A549 (cell line): Measurements from ENCODE around the gene CHPT1. TPM values are rescaled to one million over a fixed set of nuclear protein-coding genes. Genes with fewer than 3 reads are reported as not detected.

Experiments
- ATAC-seq, 2 experiments: fragments of 200-7000 bp in 1 of 2; fragments of >200 bp in 1 of 2; cut with Nextera tagmentation in 1 of 2; cut with Tn5 transposase in 1 of 2; 3 replicates each; pipeline versions ENCODE4 v1.8.0 to v1.9.1; 2018 to 2020; ENCODE audit warnings: mild to moderate bottlenecking in 1 of 2, moderate library complexity in 1 of 2
- CTCF ChIA-PET: fragments of 300-600 bp; sonication (Branson Sonifier 250); formaldehyde crosslinking; extraction: SDS; loops from one replicate; lab custom pipeline; 2021; ENCODE audit warnings: antibody characterized with exemption, inconsistent platforms; lab: Yijun Ruan, JAX
- POLR2A ChIA-PET: fragments of 350-600 bp; formaldehyde crosslinking; extraction: SDS; loops from one replicate; lab custom pipeline; 2021; ENCODE audit warnings: antibody characterized with exemption, inconsistent platforms; lab: Yijun Ruan, JAX
- DNase-seq, 2 experiments: peaks; one replicate each; pipeline versions ENCODE4 v3.0.0 to v3.0.0-alpha.2; 2011 to 2016; ENCODE audit warnings: low read depth in 1 of 2, low spot score in 1 of 2
- FAIRE-seq: peaks from 2 replicates; lab custom pipeline; 2011; peaks lifted over from hg19 to GRCh38; lab: Jason Lieb, UNC
- H3K27ac ChIP-seq, 2 experiments: fragments of >200 bp; sonication (Bioruptor Twin); formaldehyde crosslinking; 3 replicates each; pipeline ENCODE4 v1.5.1; 2016 to 2017
- H3K4me1 ChIP-seq: fragments of >200 bp; sonication (Bioruptor Twin); formaldehyde crosslinking; 3 replicates; pipeline ENCODE4 v1.6.1; 2016
- H3K4me2 ChIP-seq: fragments of >200 bp; sonication (Bioruptor Twin); formaldehyde crosslinking; 3 replicates; pipeline ENCODE4 v1.6.1; 2016
- H3K4me3 ChIP-seq: fragments of >200 bp; sonication (Bioruptor Twin); formaldehyde crosslinking; 3 replicates; pipeline ENCODE4 v1.5.1; 2016
- H3K9me3 ChIP-seq: fragments of >200 bp; sonication (Bioruptor Twin); formaldehyde crosslinking; 3 replicates; pipeline ENCODE4 v1.6.1; 2016
- ESRRA ChIP-seq: fragments of 150-350 bp; IDR thresholded peaks from 2 replicates; pipeline ENCODE4 v1.6.1; 2014; ENCODE audit warnings: mild to moderate bottlenecking, low read length, borderline replicate concordance
- GATA3 ChIP-seq: IDR thresholded peaks from 2 replicates; pipeline ENCODE4 v1.6.1; 2012; ENCODE audit warnings: borderline replicate concordance
- JUN ChIP-seq, 2 experiments: fragments of >200 bp; sonication (Bioruptor Twin); formaldehyde crosslinking; IDR thresholded peaks; 2 replicates in 1 of 2; 3 replicates in 1 of 2; pipeline ENCODE4 v1.6.1; 2016 to 2017
- JUNB ChIP-seq: fragments of >200 bp; sonication (Bioruptor Twin); formaldehyde crosslinking; IDR thresholded peaks from 2 replicates; pipeline ENCODE4 v1.6.1; 2016
- KDM1A ChIP-seq: fragments of 200-600 bp; sonication (generic); IDR thresholded peaks from 2 replicates; pipeline ENCODE4 v1.6.1; 2016; ENCODE audit warnings: low read depth, mild to moderate bottlenecking
- MAFK ChIP-seq: fragments of 450-650 bp; IDR thresholded peaks from 2 replicates; pipeline ENCODE4 v1.6.1; 2014; ENCODE audit not compliant: partially characterized antibody
- MAZ ChIP-seq: fragments of 150-350 bp; IDR thresholded peaks from 2 replicates; pipeline ENCODE4 v1.6.1; 2014; ENCODE audit warnings: antibody characterized with exemption, low read depth, low read length, borderline replicate concordance
- MYC ChIP-seq: IDR thresholded peaks from 2 replicates; pipeline ENCODE4 v1.6.1; 2012; ENCODE audit warnings: mild to moderate bottlenecking, inconsistent platforms, low read length, improper control_type of control experiment, borderline replicate concordance
- NR3C1 ChIP-seq: fragments of >200 bp; sonication (Bioruptor Twin); formaldehyde crosslinking; IDR thresholded peaks from 3 replicates; pipeline ENCODE4 v1.6.1; 2017
- POLR2AphosphoS2 ChIP-seq: conservative IDR thresholded peaks from 2 replicates; pipeline ENCODE4 v1.6.1; 2012; ENCODE audit warnings: low read length, improper control_type of control experiment, inconsistent platforms
- RAD21 ChIP-seq, 2 experiments: fragments of >200 bp in 1 of 2; sonication (Bioruptor Twin) in 1 of 2; formaldehyde crosslinking in 1 of 2; IDR thresholded peaks in 1 of 2; conservative IDR thresholded peaks in 1 of 2; 2 replicates in 1 of 2; 3 replicates in 1 of 2; pipeline ENCODE4 v1.6.1; 2012 to 2018; ENCODE audit warnings: inconsistent platforms in 1 of 2
- RFX5 ChIP-seq: fragments of 450-650 bp; IDR thresholded peaks from 2 replicates; pipeline ENCODE4 v1.7.1; 2014; ENCODE audit warnings: antibody characterized with exemption, mild to moderate bottlenecking, moderate library complexity
- SMC3 ChIP-seq: fragments of >200 bp; sonication (Bioruptor Twin); formaldehyde crosslinking; IDR thresholded peaks from 3 replicates; pipeline ENCODE4 v1.6.1; 2018; ENCODE audit warnings: inconsistent platforms
- TFCP2L1 ChIP-seq: fragments of 250-450 bp; sonication (Bioruptor Pico); IDR thresholded peaks from 2 replicates; pipeline ENCODE4 v1.5.0; 2021; ENCODE audit warnings: mild to moderate bottlenecking
- TP53 ChIP-seq: fragments of 250-450 bp; sonication (Bioruptor Pico); IDR thresholded peaks from 2 replicates; pipeline ENCODE4 v1.5.0; 2021; ENCODE audit warnings: mild to moderate bottlenecking, moderate library complexity
- WGBS: methylation state at CpG from one replicate; pipeline ENCODE4 v1.1.6; 2017; ENCODE audit errors: missing lambda C conversion rate; 5-methylcytosine and 5-hydroxymethylcytosine counted together
- polyA plus RNA-seq, 4 experiments: library from polyadenylated mRNA; depleted of rRNA in 3 of 4; stranded (reverse); fragments of >200 nt; fragmentation: RNase III in 1 of 4; extraction: RNeasy Plus Mini Kit Qiagen cat#74134 plus additional on column Dnase treatment in 1 of 4; gene quantifications; 2 replicates in 3 of 4; 3 replicates in 1 of 4; pipeline ENCODE4 v1.2.3, GENCODE V29; 2011 to 2017
- TF ChIP-seq, protein P1 (sequence below): fragments of 200-600 bp; sonication (generic); IDR thresholded peaks from 2 replicates; pipeline ENCODE4 v1.6.1; 2016; ENCODE audit warnings: antibody characterized with exemption, mild to moderate bottlenecking, moderate library complexity
- TF ChIP-seq, protein P2 (sequence below): IDR thresholded peaks from 2 replicates; pipeline ENCODE4 v1.6.1; 2012
- TF ChIP-seq, protein P3 (sequence below): fragments of 150-350 bp; IDR thresholded peaks from 2 replicates; pipeline ENCODE4 v1.6.1; 2014; ENCODE audit warnings: low read depth, mild to moderate bottlenecking, low read length

CHPT1 gene
- polyA plus RNA-seq, 2 of the 4 experiments (the other 2 are of a cell fraction), result 52.0 to 102 TPM

DNA sequence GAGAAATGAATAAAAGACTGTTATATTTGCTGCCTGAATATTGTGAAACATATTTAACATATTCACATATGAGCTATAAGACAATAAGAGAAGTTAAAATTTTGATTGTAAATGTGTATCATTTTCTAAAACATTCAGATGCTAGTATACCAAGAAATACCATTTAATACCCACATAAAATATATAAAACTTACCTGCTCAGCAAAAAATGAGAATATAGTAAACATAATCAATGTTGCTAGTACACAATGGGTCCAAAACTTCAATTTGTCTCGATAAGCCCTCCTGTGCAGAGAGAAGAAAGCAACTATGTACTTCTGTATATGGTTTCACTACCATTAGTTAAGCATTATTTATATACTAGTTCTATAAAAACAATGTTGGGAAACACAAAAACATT lies 51.5 kb downstream of the CHPT1 start:
- FAIRE-seq, result no peak
- no peak for ATAC-seq
- Histone ChIP-seq H3K27ac (no peak overlapping the region), H3K4me1 (no peaks in the 10 kb centered on the region), H3K9me3 (no peaks in the 10 kb centered on the region), H3K4me2 (no peak overlapping the region), H3K4me3 (no peak overlapping the region)
- TF ChIP-seq MAZ (no peak), MYC (no peak), MAFK (peak; percentile 68), KDM1A (no peak)
- no peak for DNase-seq
- ChIA-PET CTCF (interaction anchor here (0.6 to 3.3 kb wide), 2 partner anchors 24 to 29 kb away, joined by 3 to 9 read pairs; no protein-coding TSS in a partner anchor), POLR2A (no interaction called here)
- WGBS, result 78% methylated on average over 1 of the region's 1 CpG

DNA sequence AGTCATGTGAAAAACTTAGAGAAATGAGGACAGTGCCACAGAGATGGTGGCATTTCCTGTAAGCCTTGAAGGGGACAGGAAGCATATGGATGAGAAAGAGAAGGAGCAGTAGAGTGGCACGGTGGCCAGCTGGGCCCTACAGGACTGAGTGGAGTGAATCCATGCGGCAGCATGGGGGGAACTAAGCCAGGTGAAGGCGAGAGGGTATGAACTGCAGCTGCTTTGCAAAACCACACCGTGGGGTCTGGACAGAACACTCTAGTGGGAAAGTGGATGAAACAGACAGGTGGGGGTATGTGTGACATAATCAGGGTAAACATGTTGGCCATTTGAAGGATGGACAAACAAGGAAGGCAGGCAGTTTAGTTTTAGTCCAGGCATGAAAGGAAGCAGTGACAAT lies 52.2 kb downstream of the CHPT1 start:
- WGBS, result 67% methylated on average over 4 of the region's 4 CpGs
- H3K4me3 ChIP-seq, result no peak overlapping the region
- TF ChIP-seq ESRRA (no peak), JUNB (no peak), GATA3 (no peak), JUN (IDR thresholded peaks at IDR 0.05) (no peak), TP53 (no peak)
- TF ChIP-seq, protein P1, sequence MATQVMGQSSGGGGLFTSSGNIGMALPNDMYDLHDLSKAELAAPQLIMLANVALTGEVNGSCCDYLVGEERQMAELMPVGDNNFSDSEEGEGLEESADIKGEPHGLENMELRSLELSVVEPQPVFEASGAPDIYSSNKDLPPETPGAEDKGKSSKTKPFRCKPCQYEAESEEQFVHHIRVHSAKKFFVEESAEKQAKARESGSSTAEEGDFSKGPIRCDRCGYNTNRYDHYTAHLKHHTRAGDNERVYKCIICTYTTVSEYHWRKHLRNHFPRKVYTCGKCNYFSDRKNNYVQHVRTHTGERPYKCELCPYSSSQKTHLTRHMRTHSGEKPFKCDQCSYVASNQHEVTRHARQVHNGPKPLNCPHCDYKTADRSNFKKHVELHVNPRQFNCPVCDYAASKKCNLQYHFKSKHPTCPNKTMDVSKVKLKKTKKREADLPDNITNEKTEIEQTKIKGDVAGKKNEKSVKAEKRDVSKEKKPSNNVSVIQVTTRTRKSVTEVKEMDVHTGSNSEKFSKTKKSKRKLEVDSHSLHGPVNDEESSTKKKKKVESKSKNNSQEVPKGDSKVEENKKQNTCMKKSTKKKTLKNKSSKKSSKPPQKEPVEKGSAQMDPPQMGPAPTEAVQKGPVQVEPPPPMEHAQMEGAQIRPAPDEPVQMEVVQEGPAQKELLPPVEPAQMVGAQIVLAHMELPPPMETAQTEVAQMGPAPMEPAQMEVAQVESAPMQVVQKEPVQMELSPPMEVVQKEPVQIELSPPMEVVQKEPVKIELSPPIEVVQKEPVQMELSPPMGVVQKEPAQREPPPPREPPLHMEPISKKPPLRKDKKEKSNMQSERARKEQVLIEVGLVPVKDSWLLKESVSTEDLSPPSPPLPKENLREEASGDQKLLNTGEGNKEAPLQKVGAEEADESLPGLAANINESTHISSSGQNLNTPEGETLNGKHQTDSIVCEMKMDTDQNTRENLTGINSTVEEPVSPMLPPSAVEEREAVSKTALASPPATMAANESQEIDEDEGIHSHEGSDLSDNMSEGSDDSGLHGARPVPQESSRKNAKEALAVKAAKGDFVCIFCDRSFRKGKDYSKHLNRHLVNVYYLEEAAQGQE, result no peak
- H3K4me2 ChIP-seq, result no peak overlapping the region
- H3K4me1 ChIP-seq, result no peaks in the 10 kb centered on the region
- FAIRE-seq, result no peak
- H3K27ac ChIP-seq, result no peak overlapping the region
- 0 out of 6 replicates have a peak, but pooled peaks of 1 of the 2 experiments have one; percentile 19 for ATAC-seq
- POLR2A ChIA-PET, result no interaction called here
- CTCF ChIA-PET, result no interaction called here
- no peaks in the 10 kb centered on the region for H3K9me3 ChIP-seq
- DNase-seq, result no peak

DNA sequence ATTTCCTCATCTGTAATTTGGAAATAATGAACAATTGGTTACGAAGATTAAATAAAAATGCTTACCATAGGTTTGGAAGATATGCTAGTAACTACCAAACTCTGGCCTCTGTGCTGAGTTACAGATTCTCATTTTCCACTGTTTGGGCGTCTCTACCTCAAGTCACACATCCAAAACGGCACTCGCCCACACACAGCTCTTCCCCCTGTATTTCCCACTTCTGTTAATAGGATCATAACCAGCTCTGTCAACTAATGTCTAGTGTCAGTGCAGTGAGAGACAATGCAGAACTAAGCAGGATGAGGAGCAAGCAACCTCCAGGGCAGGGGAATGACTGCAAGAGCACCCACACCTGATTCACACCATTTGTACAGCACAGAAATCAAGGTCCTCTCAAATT lies 52.7 kb downstream of the CHPT1 start:
- POLR2A ChIA-PET, result no interaction called here
- CTCF ChIA-PET, result no interaction called here
- no peak for FAIRE-seq
- no peak overlapping the region for H3K4me2 ChIP-seq
- no peaks in the 10 kb centered on the region for H3K9me3 ChIP-seq
- DNase-seq, result no peak
- no peaks in the 10 kb centered on the region for H3K4me1 ChIP-seq
- H3K4me3 ChIP-seq, result no peak overlapping the region
- TF ChIP-seq MYC, result no peak
- TF ChIP-seq, protein P2, sequence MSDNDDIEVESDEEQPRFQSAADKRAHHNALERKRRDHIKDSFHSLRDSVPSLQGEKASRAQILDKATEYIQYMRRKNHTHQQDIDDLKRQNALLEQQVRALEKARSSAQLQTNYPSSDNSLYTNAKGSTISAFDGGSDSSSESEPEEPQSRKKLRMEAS, result no peak
- no peak for TF ChIP-seq RAD21 (conservative IDR thresholded peaks at IDR 0.05 in 1 of 2, IDR thresholded peaks at IDR 0.05 in 1 of 2)
- TF ChIP-seq RFX5, result no peak
- no peak for TF ChIP-seq SMC3
- no peak for TF ChIP-seq POLR2AphosphoS2
- TF ChIP-seq NR3C1, result no peak
- no peak for TF ChIP-seq TFCP2L1 (CRISPR knock-in tag)
- TF ChIP-seq, protein P3, sequence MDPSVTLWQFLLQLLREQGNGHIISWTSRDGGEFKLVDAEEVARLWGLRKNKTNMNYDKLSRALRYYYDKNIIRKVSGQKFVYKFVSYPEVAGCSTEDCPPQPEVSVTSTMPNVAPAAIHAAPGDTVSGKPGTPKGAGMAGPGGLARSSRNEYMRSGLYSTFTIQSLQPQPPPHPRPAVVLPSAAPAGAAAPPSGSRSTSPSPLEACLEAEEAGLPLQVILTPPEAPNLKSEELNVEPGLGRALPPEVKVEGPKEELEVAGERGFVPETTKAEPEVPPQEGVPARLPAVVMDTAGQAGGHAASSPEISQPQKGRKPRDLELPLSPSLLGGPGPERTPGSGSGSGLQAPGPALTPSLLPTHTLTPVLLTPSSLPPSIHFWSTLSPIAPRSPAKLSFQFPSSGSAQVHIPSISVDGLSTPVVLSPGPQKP, result no peak
- H3K27ac ChIP-seq, result no peak overlapping the region
- ATAC-seq, result 0 out of 6 replicates have a peak, but pooled peaks of 1 of the 2 experiments have one; percentile 23
- 92% methylated on average over 4 of the region's 4 CpGs for WGBS
